NCI-H2081 treated with DMSO at 0.1 percent for 48 hours (cell line): ENCODE data around the gene ZNF544.
"Not testable (repeated sequence)": the region's sequence is repeated elsewhere in the genome, so short reads cannot be mapped to it uniquely, and the experiment has no call there.

ENCODE experiments used
- DNase-seq: peaks from one replicate; lab custom pipeline; 2025; lab: John Stamatoyannopoulos, UW

ZNF544 gene

GRCh38 chr19:58305065-58305931, 76.6 kb downstream of the ZNF544 start, which contains the start of gene ERVK3-1:
Gene ERVK3-1 (plus strand): TSS chr19:58305377. CDS start chr19:58312169, 6,792 bp downstream.
- DNase-seq, result peak; percentile 84

- DNase-seq, result no peak
Observed at GRCh38 chr19:58305932-58306323, 77.2 kb downstream of the ZNF544 start.

- DNase-seq, result no peak
Observed at GRCh38 chr19:58307736-58308135, 79.0 kb downstream of the ZNF544 start.

- DNase-seq, result not testable (repeated sequence)
Observed at GRCh38 chr19:58310685-58311084, 82.0 kb downstream of the ZNF544 start.

GRCh38 chr19:58311345-58311865, 82.7 kb downstream of the ZNF544 start:
- no peak for DNase-seq
